ENCODE results near the gene DCST1. TPM values are rescaled to one million over a fixed set of nuclear protein-coding genes. Genes with fewer than 3 reads are reported as not detected.

The DCST1 gene
- total and polyA plus RNA-seq, 4 donors = not detected

- Histone ChIP-seq H3K4me1 (ENCODE audit: control insufficient read depth in 4 of 4, insufficient read depth in 4 of 4, low read length in 3 of 4) (peaks cover 0 to 19% (median 11%) of the 10 kb centered on the region in 4 donors), H3K27me3 (ENCODE audit: control insufficient read depth in 4 of 4, insufficient read depth in 4 of 4, low read length in 3 of 4) (no peaks in the 10 kb centered on the region), H3K36me3 (ENCODE audit: control insufficient read depth in 4 of 4, insufficient read depth in 3 of 4, low read depth in 1 of 4, low read length in 3 of 4) (no peaks in the 10 kb centered on the region), H3K27ac (ENCODE audit: low read depth in 1 of 2, low read length in 2 of 2) (no peak overlapping the region), H3K9ac (ENCODE audit: low read depth in 1 of 2, low read length in 2 of 2) (no peak overlapping the region), H3K4me3 (ENCODE audit: low read depth in 1 of 3, low read length in 3 of 3) (no peak overlapping the region), H3K9me3 (ENCODE audit: control insufficient read depth in 4 of 4, low read length in 3 of 4) (no peaks in the 10 kb centered on the region)
- 91% methylated on average over 5 of the region's 5 CpGs for WGBS
- DNase-seq (ENCODE audit: low spot score) = no peak
- TF ChIP-seq, protein P1, sequence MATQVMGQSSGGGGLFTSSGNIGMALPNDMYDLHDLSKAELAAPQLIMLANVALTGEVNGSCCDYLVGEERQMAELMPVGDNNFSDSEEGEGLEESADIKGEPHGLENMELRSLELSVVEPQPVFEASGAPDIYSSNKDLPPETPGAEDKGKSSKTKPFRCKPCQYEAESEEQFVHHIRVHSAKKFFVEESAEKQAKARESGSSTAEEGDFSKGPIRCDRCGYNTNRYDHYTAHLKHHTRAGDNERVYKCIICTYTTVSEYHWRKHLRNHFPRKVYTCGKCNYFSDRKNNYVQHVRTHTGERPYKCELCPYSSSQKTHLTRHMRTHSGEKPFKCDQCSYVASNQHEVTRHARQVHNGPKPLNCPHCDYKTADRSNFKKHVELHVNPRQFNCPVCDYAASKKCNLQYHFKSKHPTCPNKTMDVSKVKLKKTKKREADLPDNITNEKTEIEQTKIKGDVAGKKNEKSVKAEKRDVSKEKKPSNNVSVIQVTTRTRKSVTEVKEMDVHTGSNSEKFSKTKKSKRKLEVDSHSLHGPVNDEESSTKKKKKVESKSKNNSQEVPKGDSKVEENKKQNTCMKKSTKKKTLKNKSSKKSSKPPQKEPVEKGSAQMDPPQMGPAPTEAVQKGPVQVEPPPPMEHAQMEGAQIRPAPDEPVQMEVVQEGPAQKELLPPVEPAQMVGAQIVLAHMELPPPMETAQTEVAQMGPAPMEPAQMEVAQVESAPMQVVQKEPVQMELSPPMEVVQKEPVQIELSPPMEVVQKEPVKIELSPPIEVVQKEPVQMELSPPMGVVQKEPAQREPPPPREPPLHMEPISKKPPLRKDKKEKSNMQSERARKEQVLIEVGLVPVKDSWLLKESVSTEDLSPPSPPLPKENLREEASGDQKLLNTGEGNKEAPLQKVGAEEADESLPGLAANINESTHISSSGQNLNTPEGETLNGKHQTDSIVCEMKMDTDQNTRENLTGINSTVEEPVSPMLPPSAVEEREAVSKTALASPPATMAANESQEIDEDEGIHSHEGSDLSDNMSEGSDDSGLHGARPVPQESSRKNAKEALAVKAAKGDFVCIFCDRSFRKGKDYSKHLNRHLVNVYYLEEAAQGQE (IDR thresholded peaks at IDR 0.05) = no peak
- no peak for TF ChIP-seq SP1 (IDR thresholded peaks at IDR 0.05)
- TF ChIP-seq MAX (IDR thresholded peaks at IDR 0.05) = no peak
Measured at GRCh38 chr1:155023627-155024026, 10.0 kb upstream of the DCST1 start.

DNA sequence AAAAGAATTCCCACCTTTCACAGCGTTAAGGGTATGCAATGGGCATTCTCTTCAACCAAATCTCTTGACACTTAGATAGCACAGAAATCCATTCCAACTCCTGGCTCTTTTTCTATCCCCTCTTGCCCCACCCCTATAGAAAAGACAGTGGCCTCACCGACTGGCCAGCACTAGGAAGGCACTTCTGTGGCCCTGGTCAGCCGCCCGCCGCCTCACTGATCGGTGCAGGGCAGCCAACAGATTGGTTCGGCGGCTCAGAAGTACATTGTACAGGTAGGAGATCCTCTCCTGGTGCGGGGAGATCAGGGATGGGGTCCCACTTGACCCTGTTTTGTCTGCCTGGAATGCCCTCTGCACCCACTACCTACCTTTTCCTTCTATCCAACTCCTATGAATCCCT, 9.3 kb upstream of the DCST1 start:
- Histone ChIP-seq H3K9me3 (ENCODE audit: control insufficient read depth in 4 of 4, low read length in 3 of 4) (no peaks in the 10 kb centered on the region), H3K27me3 (ENCODE audit: control insufficient read depth in 4 of 4, insufficient read depth in 4 of 4, low read length in 3 of 4) (no peaks in the 10 kb centered on the region), H3K4me3 (ENCODE audit: low read depth in 1 of 3, low read length in 3 of 3) (no peak overlapping the region), H3K4me1 (ENCODE audit: control insufficient read depth in 4 of 4, insufficient read depth in 4 of 4, low read length in 3 of 4) (peaks cover 0 to 19% (median 11%) of the 10 kb centered on the region in 4 donors), H3K36me3 (ENCODE audit: control insufficient read depth in 4 of 4, insufficient read depth in 3 of 4, low read depth in 1 of 4, low read length in 3 of 4) (no peaks in the 10 kb centered on the region), H3K9ac (ENCODE audit: low read depth in 1 of 2, low read length in 2 of 2) (no peak overlapping the region), H3K27ac (ENCODE audit: low read depth in 1 of 2, low read length in 2 of 2) (peak overlapping the region in 1 of 2 donors; percentile 20)
- TF ChIP-seq JUND (IDR thresholded peaks at IDR 0.05) = no peak
- TF ChIP-seq HNF4A (conservative IDR thresholded peaks at IDR 0.05) = no peak
- TF ChIP-seq YY1 (IDR thresholded peaks at IDR 0.05) = no peak
- no peak for TF ChIP-seq GABPA (IDR thresholded peaks at IDR 0.05 in 1 of 2, conservative IDR thresholded peaks at IDR 0.05 in 1 of 2)
- TF ChIP-seq, protein P1 (IDR thresholded peaks at IDR 0.05) = no peak
- TF ChIP-seq CTCF (IDR thresholded peaks at IDR 0.05; ENCODE audit: low read depth, low read length, missing input control) = no peak
- TF ChIP-seq MAX (IDR thresholded peaks at IDR 0.05) = no peak
- no peak for TF ChIP-seq HNF4G (IDR thresholded peaks at IDR 0.05)
- 94% methylated on average over 9 of the region's 9 CpGs for WGBS
- DNase-seq (ENCODE audit: low spot score) = no peak

Data from liver (tissue), 9 donors.